Measurements from ENCODE around the gene RWDD2A. TPM values are rescaled to one million over a fixed set of nuclear protein-coding genes. Genes with fewer than 3 reads are reported as not detected.

The RWDD2A gene
- total RNA-seq = 1 to 10 TPM; 3.2 to 6.4 (median 4.4) TPM

GRCh38 chr6:83192871-83193746, at the start of gene RWDD2A, which contains the start of gene PGM3:
RWDD2A (plus strand) TSS chr6:83193357; CDS start chr6:83194452, 1,095 bp downstream.
PGM3 (minus strand) TSS chr6:83193265; CDS start chr6:83191012, 2,253 bp downstream.
- TF ChIP-seq POLR2A (IDR thresholded peaks at IDR 0.05) = peak; percentile 76
- peak in 1 of 4 experiments; percentile 27 for TF ChIP-seq CTCF (IDR thresholded peaks at IDR 0.05)
- no peak for TF ChIP-seq EP300 (IDR thresholded peaks at IDR 0.05)
- TF ChIP-seq POLR2AphosphoS5 (IDR thresholded peaks at IDR 0.05) = peak; percentile 89
- H3K4me1 ChIP-seq = peaks cover 0 to 37% (median 4%) of the 10 kb centered on the region in 3 donors
- no peaks in the 10 kb centered on the region for H3K27me3 ChIP-seq
- ATAC-seq = peak; percentile 98
- H3K36me3 ChIP-seq = peaks cover 0 to 35% of the 10 kb centered on the region in 2 donors
- peak within 1 kb of the TSS; percentile 52 to 71 for H3K4me3 ChIP-seq
- H3K27ac ChIP-seq = peak within 1 kb of the TSS; percentile 26 to 91 (median 86)
- H3K9me3 ChIP-seq = no peaks in the 10 kb centered on the region
- WGBS, 2 donors (ENCODE audit: low coverage in 1 of 2) = 0% methylated on average over 6 of the region's 88 CpGs

- Histone ChIP-seq H3K4me3 (no peak overlapping the region), H3K27ac (no peak overlapping the region), H3K4me1 (no peaks in the 10 kb centered on the region), H3K27me3 (no peaks in the 10 kb centered on the region), H3K36me3 (peaks cover 4 to 96% of the 10 kb centered on the region in 2 donors), H3K9me3 (no peaks in the 10 kb centered on the region)
- 82 to 93% methylated on average over 2 of the region's 2 CpGs for WGBS, 2 donors (ENCODE audit: low coverage in 1 of 2)
- TF ChIP-seq CTCF (IDR thresholded peaks at IDR 0.05) (no peak), EP300 (IDR thresholded peaks at IDR 0.05) (no peak), POLR2A (IDR thresholded peaks at IDR 0.05) (no peak), POLR2AphosphoS5 (IDR thresholded peaks at IDR 0.05) (no peak)
- ATAC-seq = no peak
These were observed 42.0 kb upstream of the RWDD2A start for GRCh38 chr6:83151114-83151513.

- no peak for TF ChIP-seq CTCF (IDR thresholded peaks at IDR 0.05)
- TF ChIP-seq EP300 (IDR thresholded peaks at IDR 0.05) = no peak
- TF ChIP-seq POLR2A (IDR thresholded peaks at IDR 0.05) = no peak
- TF ChIP-seq POLR2AphosphoS5 (IDR thresholded peaks at IDR 0.05) = no peak
- peaks cover 4 to 98% of the 10 kb centered on the region in 2 donors for H3K36me3 ChIP-seq
- no peak overlapping the region for H3K4me3 ChIP-seq
- no peaks in the 10 kb centered on the region for H3K9me3 ChIP-seq
- ATAC-seq = no peak
- H3K27ac ChIP-seq = no peak overlapping the region
- H3K27me3 ChIP-seq = no peaks in the 10 kb centered on the region
- 71 to 78% methylated on average over 1 of the region's 1 CpG for WGBS, 2 donors (ENCODE audit: low coverage in 1 of 2)
- no peaks in the 10 kb centered on the region for H3K4me1 ChIP-seq
These were observed 40.2 kb upstream of the RWDD2A start for GRCh38 chr6:83152913-83153312.

DNA sequence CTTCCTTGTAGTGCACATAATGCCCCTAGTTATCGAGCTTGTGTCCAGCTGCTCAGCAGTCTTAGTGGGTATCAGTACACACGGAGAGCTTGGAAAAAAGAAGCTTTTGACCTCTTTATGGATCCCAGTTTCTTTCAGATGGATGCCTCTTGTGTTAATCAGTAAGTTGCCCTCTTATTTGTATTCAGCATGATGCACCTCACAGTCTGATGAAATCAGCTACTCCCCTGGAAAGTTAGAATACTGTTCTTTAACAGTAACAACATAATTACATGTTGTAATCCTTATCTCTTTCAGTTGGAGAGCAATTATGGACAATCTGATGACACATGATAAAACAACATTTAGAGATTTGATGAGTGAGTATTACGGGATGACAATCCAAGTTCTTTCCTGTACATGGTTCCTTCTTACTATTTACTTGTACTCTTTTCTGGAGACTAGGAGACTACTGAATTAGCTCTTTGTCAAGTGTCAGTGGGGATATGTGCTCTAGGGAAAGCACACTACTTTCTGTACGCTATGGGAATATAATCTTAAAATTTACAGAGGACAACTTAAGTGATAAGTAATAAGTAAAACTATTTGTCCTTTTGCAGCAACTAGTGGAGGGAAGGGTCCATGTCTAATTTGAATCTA, 39.2 kb upstream of the RWDD2A start:
- Histone ChIP-seq H3K4me1 (no peaks in the 10 kb centered on the region), H3K36me3 (peaks cover 4 to 98% of the 10 kb centered on the region in 2 donors), H3K27me3 (no peaks in the 10 kb centered on the region), H3K4me3 (no peak overlapping the region), H3K27ac (no peak overlapping the region), H3K9me3 (no peaks in the 10 kb centered on the region)
- no peak for TF ChIP-seq EP300 (IDR thresholded peaks at IDR 0.05)
- TF ChIP-seq POLR2A (IDR thresholded peaks at IDR 0.05) = no peak
- TF ChIP-seq CTCF (IDR thresholded peaks at IDR 0.05) = no peak
- no peak for TF ChIP-seq POLR2AphosphoS5 (IDR thresholded peaks at IDR 0.05)
- ATAC-seq = no peak
- 72 to 73% methylated on average over 2 to 4 of the region's 4 CpGs for WGBS, 2 donors (ENCODE audit: low coverage in 1 of 2)

All from gastroesophageal sphincter (tissue), 4 donors.